ENCODE results near the gene MAGI2.

The MAGI2 gene

GRCh38 chr7:78895393-78895792 lies 558.1 kb downstream of the MAGI2 start:
- DNase-seq = no peak

GRCh38 chr7:78879206-78879605 lies 574.3 kb downstream of the MAGI2 start:
- no peak for DNase-seq

GRCh38 chr7:78873117-78873516 lies 580.4 kb downstream of the MAGI2 start:
- DNase-seq = no peak

GRCh38 chr7:78864339-78864738 lies 589.1 kb downstream of the MAGI2 start:
- no peak for DNase-seq

GRCh38 chr7:78863281-78863680 lies 590.2 kb downstream of the MAGI2 start:
- no peak for DNase-seq

GRCh38 chr7:78862411-78862900 lies 591.0 kb downstream of the MAGI2 start:
- no peak for DNase-seq

- DNase-seq = no peak
Measured at GRCh38 chr7:78852951-78853350, 600.5 kb downstream of the MAGI2 start.

- DNase-seq = no peak
Measured at GRCh38 chr7:78850093-78850740, 603.2 kb downstream of the MAGI2 start.

- DNase-seq = no peak
Measured at GRCh38 chr7:78845155-78845554, 608.3 kb downstream of the MAGI2 start.

GRCh38 chr7:78842068-78842467 lies 611.4 kb downstream of the MAGI2 start:
- DNase-seq = no peak

GRCh38 chr7:78835897-78836296 lies 617.6 kb downstream of the MAGI2 start:
- DNase-seq = no peak

- DNase-seq = no peak
Measured at GRCh38 chr7:78828317-78828716, 625.1 kb downstream of the MAGI2 start.

- no peak for DNase-seq
Measured at GRCh38 chr7:78803501-78804127, 649.9 kb downstream of the MAGI2 start.

GRCh38 chr7:78794101-78794500 lies 659.4 kb downstream of the MAGI2 start:
- no peak for DNase-seq

- DNase-seq = no peak
Measured at GRCh38 chr7:78792624-78793023, 660.8 kb downstream of the MAGI2 start.

GRCh38 chr7:78792006-78792405 lies 661.5 kb downstream of the MAGI2 start:
- no peak for DNase-seq

GRCh38 chr7:78788464-78788863 lies 665.0 kb downstream of the MAGI2 start:
- DNase-seq = no peak

GRCh38 chr7:78787854-78788253 lies 665.6 kb downstream of the MAGI2 start:
- no peak for DNase-seq

- DNase-seq = no peak
Measured at GRCh38 chr7:78786055-78786454, 667.4 kb downstream of the MAGI2 start.

GRCh38 chr7:78783179-78783962 lies 670.1 kb downstream of the MAGI2 start:
- DNase-seq = no peak

GRCh38 chr7:78780560-78780959 lies 672.9 kb downstream of the MAGI2 start:
- DNase-seq = no peak

GRCh38 chr7:78779788-78780187 lies 673.7 kb downstream of the MAGI2 start:
- DNase-seq = no peak

GRCh38 chr7:78777829-78778228 lies 675.6 kb downstream of the MAGI2 start:
- no peak for DNase-seq

Data from KG1 (cell line).